Stimulated activated CD8-positive, alpha-beta memory T cell treated with anti-CD3 and anti-CD28 coated beads, Interleukin-4, amount 100 ng/mL, for 4 hours (primary cell): ENCODE results near the gene PYGO2.

Source experiments
- DNase-seq, 2 donors: peaks; one replicate each; pipeline ENCODE4 v3.0.0-alpha.2; 2020; ENCODE audit warnings: low read depth in 2 of 2, low spot score in 1 of 2

Gene PYGO2

DNA sequence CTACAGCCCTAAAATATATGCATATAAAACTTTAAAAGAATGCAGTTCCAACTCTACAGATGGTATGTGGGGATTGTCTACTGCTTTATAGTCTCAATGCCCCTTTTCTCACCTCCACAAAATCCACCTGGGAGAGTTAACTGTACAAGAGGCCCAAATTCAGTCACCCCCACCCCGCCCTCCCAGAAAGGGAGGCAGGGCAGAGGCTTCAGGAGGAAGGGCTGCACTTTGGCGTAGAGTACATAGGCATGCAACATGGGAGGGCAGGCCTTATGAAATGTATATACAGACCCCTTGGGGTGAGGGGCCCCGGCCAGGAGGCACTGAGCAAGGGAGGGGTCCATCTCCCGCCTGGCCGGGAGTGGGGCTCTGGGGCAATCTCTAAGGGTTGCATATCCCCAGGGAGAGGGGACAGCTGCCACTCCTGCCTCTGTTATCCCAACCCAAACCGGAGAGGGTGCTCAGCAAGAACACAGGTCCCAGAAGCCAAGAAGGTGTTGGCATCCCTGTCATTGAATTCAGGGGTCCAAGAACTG lies 1.3 kb upstream of the PYGO2 start:
- no peak for DNase-seq

DNA sequence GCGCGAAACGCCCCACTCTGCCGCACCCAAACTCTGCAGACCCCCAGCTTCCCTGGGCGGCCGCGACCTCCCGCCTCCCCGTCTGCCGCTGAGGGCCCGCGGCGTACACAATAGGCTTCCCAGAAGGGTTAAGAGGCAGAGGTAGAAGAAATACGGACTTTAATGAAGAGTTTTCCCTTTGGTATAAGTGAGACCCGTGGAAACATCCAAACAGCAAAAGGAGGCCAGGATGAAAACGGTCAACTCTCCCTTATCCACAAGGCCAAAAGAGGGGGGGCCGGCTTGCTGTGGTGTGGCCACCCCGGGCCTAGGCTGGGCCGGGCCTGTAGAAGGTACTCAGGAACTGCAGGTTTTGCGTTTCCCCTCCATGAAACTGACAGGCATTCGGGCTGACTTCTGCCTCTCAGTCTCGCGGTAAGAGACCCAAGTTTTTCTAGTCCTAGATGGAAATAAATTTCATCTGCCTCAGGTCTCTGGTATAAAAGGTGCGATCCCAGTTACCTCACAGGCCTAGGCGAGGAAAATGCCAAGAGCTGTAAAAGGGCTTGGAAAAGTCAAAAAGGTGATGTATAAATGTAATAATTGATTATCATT lies 671 bp upstream of the PYGO2 start:
- no peak for DNase-seq

DNA sequence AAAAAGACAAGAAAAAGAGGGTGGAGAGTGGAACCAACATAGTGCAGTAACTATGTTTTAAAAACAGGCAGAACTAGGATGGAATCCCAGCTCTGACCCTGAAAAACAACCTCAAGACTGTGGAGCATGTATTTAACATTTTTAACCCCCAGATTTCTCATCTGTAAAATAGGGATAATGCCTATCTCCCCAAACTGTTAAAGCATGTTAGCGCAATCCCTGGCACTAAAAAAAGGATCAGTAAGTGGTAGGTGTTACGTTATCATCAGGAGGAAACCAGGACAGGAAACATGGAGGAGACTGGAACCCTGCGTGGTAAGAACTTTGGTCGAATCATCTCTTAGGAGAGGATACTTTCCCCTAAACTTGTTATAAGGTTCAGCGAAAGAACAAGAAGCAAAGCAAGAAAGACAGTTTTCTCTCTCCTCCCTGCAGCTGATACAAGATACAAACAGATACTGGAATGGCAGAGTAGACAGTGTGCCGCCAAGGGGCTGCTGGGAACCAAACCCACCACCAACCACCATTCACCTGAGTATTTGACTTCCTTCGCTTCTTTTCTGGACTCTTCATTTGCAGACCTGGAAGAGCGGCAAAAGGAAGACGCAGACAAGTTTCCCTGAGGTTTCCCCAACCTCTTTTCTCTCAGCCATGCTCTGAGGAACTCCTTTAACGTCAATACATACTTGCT lies 991 bp downstream of the PYGO2 start:
- no peak for DNase-seq

- no peak for DNase-seq
These were observed 2.2 kb downstream of the PYGO2 start for GRCh38 chr1:154959426-154959780.

DNA sequence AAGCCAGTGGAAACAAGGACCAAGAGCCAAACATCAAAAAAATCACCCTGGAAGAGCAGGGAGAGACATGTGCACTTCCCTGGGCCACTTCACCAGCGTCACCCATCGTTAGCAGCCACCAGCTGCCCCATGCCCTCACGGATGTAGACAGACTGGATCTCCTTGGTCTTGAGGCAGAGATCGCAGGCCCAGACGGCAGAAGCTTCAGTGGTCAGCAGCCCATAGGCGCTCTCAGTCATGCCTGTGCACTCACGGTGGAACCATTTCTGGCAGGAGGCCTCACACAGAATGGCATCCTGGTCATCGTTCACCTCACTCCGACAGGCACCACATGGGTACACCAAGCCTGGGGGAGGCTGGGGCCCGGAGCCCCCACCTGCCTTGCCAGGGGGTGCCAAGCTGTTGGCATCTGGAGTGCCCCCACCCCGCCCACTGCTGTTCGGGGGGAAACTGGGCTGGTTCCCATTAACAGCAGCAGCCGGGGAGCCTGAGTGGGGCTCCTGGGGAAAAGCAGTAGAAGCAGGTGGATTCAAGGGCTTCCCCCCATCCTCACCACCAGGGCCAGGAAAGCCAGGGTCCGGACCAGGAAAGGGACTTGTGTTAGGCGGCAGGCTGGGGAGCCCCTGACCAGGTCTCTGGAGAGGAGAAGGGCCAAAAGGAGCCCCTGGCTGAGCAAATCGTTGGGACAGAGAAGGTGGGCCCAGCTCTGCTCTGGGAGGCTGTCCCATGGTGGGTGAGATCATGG lies 2.7 kb downstream of the PYGO2 start:
- no peak for DNase-seq

DNA sequence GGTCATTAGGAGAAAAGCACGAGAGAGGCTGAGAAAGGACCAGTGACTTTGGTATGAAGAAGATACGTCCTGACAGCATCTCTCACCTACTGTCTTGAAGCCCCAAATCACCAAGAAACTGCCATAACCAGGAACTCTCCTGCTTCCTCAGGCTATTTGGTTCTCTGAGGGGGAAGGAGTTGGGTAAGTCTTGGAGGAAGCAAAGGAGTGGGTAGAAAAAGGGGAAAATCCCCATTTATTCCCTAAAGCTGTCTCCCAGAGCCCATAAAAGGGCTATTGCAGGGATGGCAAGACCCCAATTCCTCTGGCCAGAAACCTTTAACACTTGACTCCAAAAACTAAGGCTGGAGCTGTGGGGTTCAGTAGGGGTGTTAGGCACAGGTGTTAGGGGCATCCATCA lies 3.5 kb downstream of the PYGO2 start:
- DNase-seq = no peak

DNA sequence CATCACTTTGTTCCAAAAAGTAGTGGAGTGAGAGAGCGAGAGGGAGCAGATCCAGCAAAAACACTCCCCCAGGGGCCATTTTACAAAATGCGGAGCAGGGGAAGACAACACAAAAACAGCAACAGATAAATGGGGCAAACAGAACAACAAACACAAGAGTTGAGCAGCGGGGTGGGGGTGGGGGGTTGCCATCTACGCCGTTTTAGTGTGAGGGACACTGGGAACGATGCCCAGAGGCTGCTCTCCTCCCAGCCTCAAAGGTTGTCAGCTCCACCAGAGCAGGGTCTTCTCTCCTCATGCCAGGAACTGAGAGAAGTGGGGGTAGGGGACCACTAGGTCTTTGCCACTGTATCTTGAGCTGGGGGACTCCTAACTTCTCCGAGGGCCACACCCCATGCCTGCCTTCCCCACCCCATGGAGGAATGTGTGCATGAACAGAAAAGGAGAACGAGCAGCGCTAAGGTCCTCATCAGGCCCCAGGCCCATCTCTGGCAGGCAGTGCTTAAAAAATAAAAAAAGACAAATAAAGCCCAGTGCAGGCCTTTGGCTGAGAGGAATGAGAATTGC lies 4.4 kb downstream of the PYGO2 start:
- DNase-seq = no peak

- DNase-seq = no peak
These were observed 5.0 kb downstream of the PYGO2 start for GRCh38 chr1:154956544-154956941.

- DNase-seq = peak; percentile 59 to 62
These were observed 5.7 kb downstream of the PYGO2 start, which contains the start of gene PBXIP1 for GRCh38 chr1:154955718-154956543. Gene PBXIP1 (minus strand): TSS chr1:154956099. CDS start chr1:154953721, 2,378 bp downstream.

DNA sequence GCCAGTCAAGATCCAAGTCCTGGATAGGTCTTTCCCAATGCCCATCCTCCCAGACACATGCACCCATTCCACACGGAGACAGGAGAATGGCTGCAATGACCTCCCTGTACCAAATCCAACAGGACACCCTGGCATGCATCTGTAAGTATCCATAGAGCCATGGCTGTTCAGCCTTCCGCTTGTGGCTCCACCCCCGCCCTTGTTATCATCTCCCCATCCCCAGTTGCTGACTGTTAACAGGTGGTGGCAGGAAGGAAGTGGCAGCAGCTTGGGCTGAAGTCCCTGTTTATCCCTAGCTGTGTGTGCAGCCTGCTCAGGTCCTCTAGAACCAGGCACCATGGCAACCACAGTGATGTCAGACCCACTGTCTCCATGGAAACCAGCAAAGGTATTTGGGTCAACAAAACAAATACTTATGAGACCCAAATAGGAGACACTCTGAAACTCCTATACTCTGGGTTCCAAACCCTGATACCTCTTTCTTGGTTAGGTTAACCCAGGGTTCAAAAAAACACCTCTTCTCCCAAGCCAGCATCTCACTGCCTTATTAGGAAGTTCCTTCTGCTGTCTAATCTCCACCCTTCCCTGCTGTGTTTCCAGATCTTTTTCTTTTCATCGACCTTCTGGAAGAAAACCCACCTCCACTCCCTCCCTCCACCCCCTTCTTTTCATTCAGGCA lies 6.4 kb downstream of the PYGO2 start:
- DNase-seq = peak; percentile 48 to 49

DNA sequence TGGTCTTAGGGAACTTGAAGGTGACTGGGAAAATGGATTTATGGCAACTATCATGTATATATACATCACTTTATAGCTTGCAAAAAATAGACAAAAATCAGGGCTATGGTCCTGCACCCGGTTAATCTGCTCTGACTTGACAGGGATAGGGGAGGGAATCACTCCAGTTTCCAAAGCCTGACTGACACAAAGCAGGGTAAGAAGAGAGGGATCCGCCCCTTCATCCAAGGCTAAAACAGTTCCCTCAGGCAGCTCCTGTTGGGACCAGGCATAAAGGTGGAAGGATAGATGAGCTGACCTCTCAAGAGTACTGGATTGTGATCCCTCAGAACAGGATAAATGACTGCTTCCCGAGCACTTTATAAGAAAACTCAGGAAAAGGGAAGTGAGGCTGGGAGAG lies 7.0 kb downstream of the PYGO2 start:
- DNase-seq = no peak

DNA sequence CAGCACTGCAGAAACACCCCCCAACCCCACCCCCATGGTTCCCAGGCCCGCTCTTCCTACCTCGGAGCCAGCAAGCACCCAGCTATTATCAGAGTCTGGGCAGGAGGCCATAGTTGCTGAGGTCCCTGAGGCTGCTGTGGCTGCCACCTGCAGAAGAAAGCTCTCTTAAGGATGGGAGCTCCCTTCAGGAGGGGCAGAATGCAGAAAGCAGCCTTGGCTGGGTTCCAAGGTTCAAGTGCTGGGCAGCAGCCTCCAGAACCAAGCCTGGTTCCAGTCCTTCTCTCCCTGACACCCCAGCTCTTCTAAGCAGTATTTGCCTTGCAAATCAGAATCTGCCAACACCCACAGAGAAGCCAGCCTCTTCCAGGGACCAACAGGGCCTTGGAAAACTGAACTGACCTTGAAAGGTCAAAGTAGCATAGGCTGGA lies 8.0 kb downstream of the PYGO2 start:
- no peak for DNase-seq

DNA sequence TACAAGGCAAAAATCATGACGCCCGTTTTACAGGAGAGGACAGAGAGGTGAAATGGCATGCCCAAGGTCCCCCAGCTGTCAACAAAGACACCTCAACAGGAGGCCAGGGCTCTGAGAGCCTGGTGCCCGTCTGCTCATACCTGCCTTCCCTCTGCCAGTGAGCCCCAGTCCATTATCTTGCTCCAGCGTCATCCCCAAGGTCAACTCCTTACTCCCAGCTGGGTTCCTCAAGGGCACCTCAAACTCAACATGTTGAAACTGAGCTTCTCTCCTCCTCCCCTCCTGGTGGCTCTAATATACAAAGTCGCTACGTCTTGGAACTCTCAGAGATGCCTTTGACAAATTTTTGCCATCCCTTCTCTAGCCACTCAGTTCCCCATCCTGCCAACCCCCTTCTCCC lies 8.9 kb downstream of the PYGO2 start:
- no peak for DNase-seq

DNA sequence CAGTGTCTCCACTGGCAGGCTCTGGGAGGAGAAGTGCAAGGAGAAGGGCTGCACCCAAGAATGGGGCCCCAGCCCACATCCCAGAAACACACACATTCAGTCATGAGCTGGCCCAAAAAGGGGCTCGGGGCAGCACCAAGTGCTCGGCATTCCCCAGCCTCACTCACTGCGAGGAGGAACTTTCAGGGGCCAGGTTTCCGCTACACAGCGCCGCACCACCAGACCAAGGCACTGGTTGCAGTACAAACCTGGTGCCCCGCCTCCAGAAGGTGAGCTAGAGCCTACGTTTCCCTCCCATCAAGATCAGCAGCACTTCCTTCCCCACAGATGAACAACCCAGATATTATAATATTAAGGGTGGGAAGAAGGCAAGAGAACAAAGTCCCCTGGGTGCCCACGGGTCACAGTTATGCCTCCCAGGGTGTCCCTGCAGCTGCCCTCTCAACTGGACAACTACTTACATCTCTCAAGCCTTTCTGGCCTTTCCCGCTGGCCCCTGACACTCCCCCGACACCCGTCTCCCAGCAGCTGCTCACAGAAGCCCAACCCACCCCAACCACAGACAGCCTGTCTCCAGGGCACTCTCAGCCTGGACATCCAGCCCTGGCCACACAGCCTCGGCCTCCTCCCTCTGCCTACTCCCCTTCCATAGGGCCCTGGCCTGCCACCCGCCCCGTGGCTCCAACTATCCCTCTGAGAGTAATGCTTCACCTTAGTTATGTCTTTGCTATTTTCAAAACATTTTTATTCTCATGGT lies 9.5 kb downstream of the PYGO2 start:
- DNase-seq = peak in 1 of 2 donors; percentile 22

DNA sequence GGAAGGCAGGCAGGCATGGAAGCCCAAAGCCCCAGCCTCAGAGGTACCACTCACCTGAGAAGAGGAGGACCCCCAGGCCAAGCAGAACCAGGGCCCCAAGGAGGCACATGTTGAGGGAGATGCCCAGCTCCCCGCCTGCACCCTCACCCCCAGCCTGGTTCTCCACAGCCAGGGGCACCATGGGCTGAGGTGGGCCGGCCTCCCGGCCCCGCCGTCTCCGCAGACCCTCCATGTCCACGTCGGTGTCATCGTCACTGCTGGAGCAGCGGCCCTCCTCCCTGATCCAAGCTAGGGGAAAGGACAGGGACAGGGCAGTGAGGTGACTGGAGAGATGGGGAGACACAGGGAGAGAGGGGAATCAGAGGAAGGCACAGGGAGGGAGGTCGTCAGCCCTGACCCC lies 13.5 kb downstream of the PYGO2 start:
- DNase-seq = no peak

DNA sequence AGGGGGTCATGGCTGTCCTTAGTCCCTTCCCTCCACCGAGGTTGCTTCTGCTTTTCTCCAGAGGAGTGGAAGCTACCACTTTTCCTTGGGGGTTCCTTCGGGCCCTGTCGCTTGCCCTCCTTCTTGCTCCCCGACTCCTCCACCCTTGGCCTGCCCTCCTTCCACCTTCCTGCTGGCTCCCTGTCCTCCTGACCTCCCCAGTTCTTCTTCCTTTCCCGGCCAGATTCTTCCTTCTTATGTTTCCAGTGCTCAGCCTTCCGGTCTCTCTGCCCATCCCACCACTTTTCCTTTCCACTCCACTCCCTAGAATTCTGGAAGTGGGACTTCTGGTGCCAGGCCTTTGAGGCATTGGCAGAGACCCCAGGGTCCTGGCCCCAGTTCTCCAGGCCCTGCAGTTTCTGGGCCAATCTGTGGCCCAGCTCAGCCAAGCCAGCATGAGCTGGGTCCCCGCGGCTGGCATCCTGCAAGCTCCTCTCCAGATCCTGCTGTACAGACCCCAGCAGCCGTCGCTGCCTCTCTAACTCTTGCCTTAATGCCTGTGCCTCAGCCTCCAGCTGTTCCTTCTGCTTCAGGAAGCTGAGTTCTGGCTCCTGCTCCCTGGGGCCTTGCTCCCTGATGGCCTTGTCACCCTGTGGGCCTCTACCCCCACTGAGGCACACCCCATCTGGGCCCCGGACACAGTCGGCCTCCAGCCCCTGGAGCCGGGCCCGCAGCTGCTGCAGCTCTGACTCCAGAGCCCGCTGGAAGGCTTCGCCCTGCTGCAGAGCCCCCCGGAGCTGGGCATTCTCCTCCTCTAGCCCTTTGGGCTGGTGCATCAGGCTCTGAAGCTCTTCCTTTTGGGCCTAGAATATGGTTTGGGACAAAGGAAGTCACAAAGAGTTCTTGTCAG lies 15.4 kb downstream of the PYGO2 start:
- DNase-seq = no peak

DNA sequence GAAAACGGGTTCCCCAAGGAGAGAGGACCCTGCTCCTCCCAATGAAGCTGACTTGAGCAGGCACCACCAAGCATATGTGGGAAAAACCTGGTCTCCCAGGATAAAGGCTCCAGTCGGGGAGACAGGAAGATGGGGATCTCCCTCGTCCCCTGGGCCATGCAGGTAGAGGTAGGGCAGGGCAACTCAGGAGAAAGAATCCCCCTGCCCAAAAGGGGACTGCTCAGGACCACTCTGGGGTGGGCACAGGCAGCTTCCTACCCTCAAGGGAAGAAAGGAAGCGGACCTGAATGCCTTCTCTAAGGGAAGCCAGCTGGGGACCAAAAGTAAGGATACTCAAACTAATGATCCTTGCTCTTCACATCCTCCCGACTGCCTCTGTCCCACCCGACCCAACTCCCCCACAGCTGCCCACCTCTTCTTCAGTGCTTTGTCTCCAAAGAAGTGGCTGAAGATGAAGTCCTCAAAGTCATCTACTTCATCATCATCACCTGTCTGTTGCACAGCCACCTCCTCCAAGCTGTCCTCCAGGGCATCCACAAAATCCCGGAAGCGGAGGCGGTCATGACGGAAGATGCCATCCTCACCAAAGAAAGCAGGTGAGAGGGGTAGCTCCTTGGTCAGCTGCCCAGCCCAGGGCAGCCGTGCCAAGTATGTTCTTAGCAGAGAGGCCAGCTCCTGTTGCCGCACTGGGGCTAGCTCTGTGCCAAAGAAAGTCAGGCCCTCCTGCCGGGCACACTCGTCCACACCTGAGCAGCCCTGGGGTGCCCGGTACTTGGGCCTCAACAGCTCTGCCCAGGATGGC lies 16.2 kb downstream of the PYGO2 start:
- no peak for DNase-seq
